ENCODE results near the gene ZNF683. TPM values are rescaled to one million over a fixed set of nuclear protein-coding genes. Genes with fewer than 3 reads are reported as not detected.

ZNF683 gene
- total and polyA plus RNA-seq, 4 donors = 0.09 to 0.17 TPM; not detected in 2

GRCh38 chr1:26405281-26405915, 32.8 kb upstream of the ZNF683 start:
- Histone ChIP-seq H3K27ac (ENCODE audit: low read depth in 1 of 2, low read length in 2 of 2) (no peak overlapping the region), H3K36me3 (ENCODE audit: control insufficient read depth in 4 of 4, insufficient read depth in 3 of 4, low read depth in 1 of 4, low read length in 3 of 4) (no peaks in the 10 kb centered on the region), H3K4me3 (ENCODE audit: low read depth in 1 of 3, low read length in 3 of 3) (no peak overlapping the region), H3K27me3 (ENCODE audit: control insufficient read depth in 4 of 4, insufficient read depth in 4 of 4, low read length in 3 of 4) (peaks cover 0 to 5% (median 2%) of the 10 kb centered on the region in 4 donors), H3K4me1 (ENCODE audit: control insufficient read depth in 4 of 4, insufficient read depth in 4 of 4, low read length in 3 of 4) (peaks cover 0 to 5% (median 0%) of the 10 kb centered on the region in 4 donors), H3K9me3 (ENCODE audit: control insufficient read depth in 4 of 4, low read length in 3 of 4) (no peaks in the 10 kb centered on the region), H3K9ac (ENCODE audit: low read depth in 1 of 2, low read length in 2 of 2) (no peak overlapping the region)
- 76% methylated on average over 7 of the region's 7 CpGs for WGBS
- DNase-seq (ENCODE audit: low spot score) = no peak
- no peak for TF ChIP-seq FOXA1 (IDR thresholded peaks at IDR 0.05)
- TF ChIP-seq HNF4A (conservative IDR thresholded peaks at IDR 0.05) = no peak
- no peak for TF ChIP-seq HNF4G (IDR thresholded peaks at IDR 0.05)
- no peak for TF ChIP-seq ATF3 (IDR thresholded peaks at IDR 0.05)
- no peak for TF ChIP-seq YY1 (IDR thresholded peaks at IDR 0.05)
- TF ChIP-seq ZBTB33 (IDR thresholded peaks at IDR 0.05) = no peak

- Histone ChIP-seq H3K4me1 (ENCODE audit: control insufficient read depth in 4 of 4, insufficient read depth in 4 of 4, low read length in 3 of 4) (peaks cover 0 to 5% (median 0%) of the 10 kb centered on the region in 4 donors), H3K9me3 (ENCODE audit: control insufficient read depth in 4 of 4, low read length in 3 of 4) (no peaks in the 10 kb centered on the region), H3K27me3 (ENCODE audit: control insufficient read depth in 4 of 4, insufficient read depth in 4 of 4, low read length in 3 of 4) (peaks cover 0 to 5% (median 0%) of the 10 kb centered on the region in 4 donors), H3K27ac (ENCODE audit: low read depth in 1 of 2, low read length in 2 of 2) (no peak overlapping the region), H3K4me3 (ENCODE audit: low read depth in 1 of 3, low read length in 3 of 3) (no peak overlapping the region), H3K36me3 (ENCODE audit: control insufficient read depth in 4 of 4, insufficient read depth in 3 of 4, low read depth in 1 of 4, low read length in 3 of 4) (no peaks in the 10 kb centered on the region), H3K9ac (ENCODE audit: low read depth in 1 of 2, low read length in 2 of 2) (no peak overlapping the region)
- TF ChIP-seq GABPA (IDR thresholded peaks at IDR 0.05 in 1 of 2, conservative IDR thresholded peaks at IDR 0.05 in 1 of 2) = no peak
- no peak for TF ChIP-seq RAD21 (IDR thresholded peaks at IDR 0.05)
- no peak for TF ChIP-seq SP1 (IDR thresholded peaks at IDR 0.05)
- TF ChIP-seq CTCF (IDR thresholded peaks at IDR 0.05; ENCODE audit: low read depth, low read length, missing input control) = no peak
- no peak for TF ChIP-seq ZBTB33 (IDR thresholded peaks at IDR 0.05)
- TF ChIP-seq FOXA1 (IDR thresholded peaks at IDR 0.05) = no peak
- no peak for TF ChIP-seq HNF4A (conservative IDR thresholded peaks at IDR 0.05)
- no peak for TF ChIP-seq JUND (IDR thresholded peaks at IDR 0.05)
- no peak for DNase-seq (ENCODE audit: low spot score)
- WGBS = 66% methylated on average over 2 of the region's 2 CpGs
Measured at GRCh38 chr1:26404641-26405040, 32.1 kb upstream of the ZNF683 start.

Measured in liver (tissue), 9 donors.